GM21717 (cell line): ENCODE measurements around the gene DNAAF2.
"Not testable (repeated sequence)": the region's sequence is repeated elsewhere in the genome, so short reads cannot be mapped to it uniquely, and the experiment has no call there.

ENCODE experiments used
- ATAC-seq: cut with Tn5 transposase; IDR thresholded peaks from one replicate; pipeline ENCODE4 v1.9.1; 2021; ENCODE audit warnings: mild to moderate bottlenecking, moderate library complexity; ENCODE audit not compliant: unreplicated experiment

DNAAF2 gene

DNA sequence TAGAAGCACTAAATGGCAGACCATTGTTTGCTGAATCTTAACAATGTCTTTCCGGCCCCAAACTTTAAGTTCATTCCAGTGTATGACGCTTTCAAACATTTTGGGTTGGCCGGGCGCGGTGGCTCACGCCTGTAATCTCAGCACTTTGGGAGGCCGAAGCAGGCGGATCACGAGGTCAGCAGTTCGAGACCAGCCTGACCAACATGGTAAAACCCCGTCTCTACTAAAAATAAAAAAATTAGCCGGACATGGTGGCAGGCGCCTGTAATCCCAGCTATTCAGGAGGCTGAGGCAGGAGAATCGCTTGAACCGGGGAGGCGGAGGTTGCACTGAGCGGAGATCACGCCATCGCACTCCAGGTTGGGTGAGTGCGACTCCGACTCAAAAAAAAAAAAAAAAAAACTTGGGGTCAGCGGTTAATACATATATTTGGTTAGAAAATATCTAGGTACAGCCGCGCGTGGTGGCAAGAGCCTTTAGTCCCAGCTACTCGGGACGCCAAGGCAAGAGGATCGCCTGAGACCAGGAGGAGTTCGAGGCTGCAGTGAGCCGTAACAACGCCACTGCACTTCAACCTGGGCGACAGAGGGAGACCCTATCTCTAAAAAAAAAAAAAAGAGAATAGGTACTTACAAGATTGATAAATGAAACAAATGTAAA is 49.9 kb downstream of the DNAAF2 start:
- not testable (repeated sequence) for ATAC-seq

- no peak for ATAC-seq
Measured at GRCh38 chr14:49584058-49584457, 51.0 kb downstream of the DNAAF2 start.

- ATAC-seq: no peak
Measured at GRCh38 chr14:49583629-49584028, 51.4 kb downstream of the DNAAF2 start.

GRCh38 chr14:49582113-49582977 is 52.7 kb downstream of the DNAAF2 start:
- ATAC-seq: no peak

DNA sequence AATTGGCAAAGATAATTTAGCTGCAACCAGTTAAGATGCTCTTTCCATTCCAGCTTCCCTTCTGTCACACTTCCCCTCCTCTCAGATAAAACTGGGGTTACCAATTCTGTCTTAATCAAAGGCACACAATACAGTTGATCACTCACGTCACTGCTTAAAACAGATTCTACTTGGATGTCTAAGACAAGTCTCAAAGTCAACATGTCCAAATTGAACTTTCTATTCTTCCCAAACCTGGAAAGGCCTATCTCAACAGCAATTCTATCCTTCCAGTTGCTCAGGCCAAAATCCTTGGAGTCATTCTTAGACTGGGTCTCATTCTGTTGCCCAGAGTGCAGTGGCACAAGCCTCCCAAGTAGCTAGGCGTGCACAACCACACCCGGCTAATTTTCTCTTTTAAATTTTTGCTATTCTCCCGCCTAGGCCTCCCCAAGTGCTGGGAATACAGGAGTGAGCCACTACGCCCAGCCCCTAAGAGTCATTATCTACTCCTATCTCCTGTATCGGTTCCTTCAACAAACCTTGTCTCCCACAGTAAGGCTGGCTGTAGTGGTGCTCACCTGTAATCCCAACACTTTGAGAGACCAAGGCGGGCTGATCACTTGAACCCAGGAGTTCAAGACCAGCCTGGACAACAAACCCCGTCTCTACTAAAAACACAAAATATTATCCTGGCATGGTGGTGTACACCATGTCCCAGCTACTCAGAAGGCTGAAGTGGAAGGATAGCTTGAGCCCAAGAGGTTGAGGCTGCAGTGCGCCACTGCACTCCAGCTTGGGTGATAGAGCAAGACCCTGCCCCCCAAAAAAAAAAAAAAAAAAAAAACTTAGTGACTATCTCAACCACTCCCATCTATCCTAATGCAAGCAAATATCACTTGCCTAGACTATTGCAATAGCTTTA is 53.6 kb downstream of the DNAAF2 start:
- no peak for ATAC-seq

DNA sequence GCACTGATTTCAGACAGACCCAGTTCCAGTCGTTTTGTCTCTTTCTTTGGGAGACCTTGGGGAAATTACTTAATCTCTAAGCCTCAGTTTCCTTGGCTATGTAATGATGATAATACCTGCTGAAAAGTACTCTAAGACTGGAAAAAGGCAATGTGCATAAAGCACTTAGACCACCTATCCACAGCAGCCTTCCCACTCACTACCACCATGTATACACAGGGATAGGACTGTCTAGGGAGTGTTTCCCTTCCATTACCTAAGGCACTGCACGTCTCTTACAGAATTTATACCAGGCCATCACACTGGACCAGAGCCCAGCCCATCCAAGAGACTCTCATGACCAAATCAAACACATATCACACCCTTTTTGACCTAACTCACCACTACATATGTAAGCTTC is 55.2 kb downstream of the DNAAF2 start:
- no peak for ATAC-seq

GRCh38 chr14:49578141-49578540 is 56.9 kb downstream of the DNAAF2 start:
- no peak for ATAC-seq
